Measurements from ENCODE around the gene MAGI1. TPM values are rescaled to one million over a fixed set of nuclear protein-coding genes. Genes with fewer than 3 reads are reported as not detected.

The MAGI1 gene
- total and polyA plus RNA-seq, 2 donors (not counting 1 experiment from before 2014, with no cell fraction given) = 15.7 to 23.7 TPM

GRCh38 chr3:65385805-65386204 is 652.9 kb downstream of the MAGI1 start:
- Histone ChIP-seq H3K4me2 (ENCODE audit: extremely low read depth, insufficient read depth, low read length) (no peak overlapping the region), H3K79me2 (ENCODE audit: control insufficient read depth, insufficient read depth, low read length) (no peaks in the 10 kb centered on the region), H3K27me3 (ENCODE audit: control insufficient read depth, insufficient read depth, low read length) (no peaks in the 10 kb centered on the region), H3K9ac (ENCODE audit: insufficient read depth, low read length) (no peak overlapping the region), H4K20me1 (ENCODE audit: control insufficient read depth, extremely low read depth, insufficient read depth, low read length) (no peaks in the 10 kb centered on the region), H2AFZ (ENCODE audit: low read length) (no peak overlapping the region), H3K9me3 (ENCODE audit: control insufficient read depth, insufficient read depth, low read depth, low read length) (no peaks in the 10 kb centered on the region), H3K36me3 (ENCODE audit: control insufficient read depth, insufficient read depth, low read length) (no peaks in the 10 kb centered on the region), H3K27ac (ENCODE audit: insufficient read depth, low read length) (no peak overlapping the region), H3K4me3 (replicated peaks in 1 of 4; ENCODE audit: control extremely low read depth in 1 of 4, insufficient read depth in 1 of 4, low read depth in 3 of 4, low read length in 4 of 4) (no peak overlapping the region), H3K4me1 (ENCODE audit: control insufficient read depth, extremely low read depth, insufficient read depth, low read length) (no peaks in the 10 kb centered on the region)
- DNase-seq (ENCODE audit: low read depth in 2 of 2) = no peak
- TF ChIP-seq CTCF (conservative IDR thresholded peaks at IDR 0.05 in 1 of 2, IDR thresholded peaks at IDR 0.05 in 1 of 2; ENCODE audit: low read depth in 1 of 2, low read length in 2 of 2) = no peak
- TF ChIP-seq EZH2 (IDR thresholded peaks at IDR 0.05; ENCODE audit: low read length, missing control alignments) = no peak

- Histone ChIP-seq H3K4me2 (ENCODE audit: extremely low read depth, insufficient read depth, low read length) (no peak overlapping the region), H3K4me1 (ENCODE audit: control insufficient read depth, extremely low read depth, insufficient read depth, low read length) (no peaks in the 10 kb centered on the region), H3K36me3 (ENCODE audit: control insufficient read depth, insufficient read depth, low read length) (no peaks in the 10 kb centered on the region), H3K27me3 (ENCODE audit: control insufficient read depth, insufficient read depth, low read length) (no peaks in the 10 kb centered on the region), H3K27ac (ENCODE audit: insufficient read depth, low read length) (no peak overlapping the region), H2AFZ (ENCODE audit: low read length) (no peak overlapping the region), H3K4me3 (replicated peaks in 1 of 4; ENCODE audit: control extremely low read depth in 1 of 4, insufficient read depth in 1 of 4, low read depth in 3 of 4, low read length in 4 of 4) (no peak overlapping the region), H3K9me3 (ENCODE audit: control insufficient read depth, insufficient read depth, low read depth, low read length) (no peaks in the 10 kb centered on the region), H4K20me1 (ENCODE audit: control insufficient read depth, extremely low read depth, insufficient read depth, low read length) (no peaks in the 10 kb centered on the region), H3K9ac (ENCODE audit: insufficient read depth, low read length) (no peak overlapping the region), H3K79me2 (ENCODE audit: control insufficient read depth, insufficient read depth, low read length) (no peaks in the 10 kb centered on the region)
- no peak for DNase-seq (ENCODE audit: low read depth in 2 of 2)
- TF ChIP-seq EZH2 (IDR thresholded peaks at IDR 0.05; ENCODE audit: low read length, missing control alignments) (no peak), CTCF (conservative IDR thresholded peaks at IDR 0.05 in 1 of 2, IDR thresholded peaks at IDR 0.05 in 1 of 2; ENCODE audit: low read depth in 1 of 2, low read length in 2 of 2) (no peak)
Measured at GRCh38 chr3:65381496-65382010, 657.2 kb downstream of the MAGI1 start.

- H3K9me3 ChIP-seq (ENCODE audit: control insufficient read depth, insufficient read depth, low read depth, low read length) = no peaks in the 10 kb centered on the region
- no peak overlapping the region for H3K27ac ChIP-seq (ENCODE audit: insufficient read depth, low read length)
- no peaks in the 10 kb centered on the region for H3K79me2 ChIP-seq (ENCODE audit: control insufficient read depth, insufficient read depth, low read length)
- no peak overlapping the region for H3K9ac ChIP-seq (ENCODE audit: insufficient read depth, low read length)
- H3K27me3 ChIP-seq (ENCODE audit: control insufficient read depth, insufficient read depth, low read length) = no peaks in the 10 kb centered on the region
- TF ChIP-seq CTCF (conservative IDR thresholded peaks at IDR 0.05 in 1 of 2, IDR thresholded peaks at IDR 0.05 in 1 of 2; ENCODE audit: low read depth in 1 of 2, low read length in 2 of 2) = no peak
- no peak for TF ChIP-seq EZH2 (IDR thresholded peaks at IDR 0.05; ENCODE audit: low read length, missing control alignments)
- no peaks in the 10 kb centered on the region for H3K4me1 ChIP-seq (ENCODE audit: control insufficient read depth, extremely low read depth, insufficient read depth, low read length)
- no peaks in the 10 kb centered on the region for H3K36me3 ChIP-seq (ENCODE audit: control insufficient read depth, insufficient read depth, low read length)
- H2AFZ ChIP-seq (ENCODE audit: low read length) = no peak overlapping the region
- no peak overlapping the region for H3K4me2 ChIP-seq (ENCODE audit: extremely low read depth, insufficient read depth, low read length)
- H4K20me1 ChIP-seq (ENCODE audit: control insufficient read depth, extremely low read depth, insufficient read depth, low read length) = no peaks in the 10 kb centered on the region
- no peak overlapping the region for H3K4me3 ChIP-seq (replicated peaks in 1 of 4; ENCODE audit: control extremely low read depth in 1 of 4, insufficient read depth in 1 of 4, low read depth in 3 of 4, low read length in 4 of 4)
- no peak for DNase-seq (ENCODE audit: low read depth in 2 of 2)
Measured at GRCh38 chr3:65379223-65379622, 659.5 kb downstream of the MAGI1 start.
